ENCODE data around the gene DCTN1. TPM values are rescaled to one million over a fixed set of nuclear protein-coding genes. Genes with fewer than 3 reads are reported as not detected.

Gene DCTN1
- polyA plus RNA-seq, 4 donors, result 112 to 156 (median 146) TPM

DNA sequence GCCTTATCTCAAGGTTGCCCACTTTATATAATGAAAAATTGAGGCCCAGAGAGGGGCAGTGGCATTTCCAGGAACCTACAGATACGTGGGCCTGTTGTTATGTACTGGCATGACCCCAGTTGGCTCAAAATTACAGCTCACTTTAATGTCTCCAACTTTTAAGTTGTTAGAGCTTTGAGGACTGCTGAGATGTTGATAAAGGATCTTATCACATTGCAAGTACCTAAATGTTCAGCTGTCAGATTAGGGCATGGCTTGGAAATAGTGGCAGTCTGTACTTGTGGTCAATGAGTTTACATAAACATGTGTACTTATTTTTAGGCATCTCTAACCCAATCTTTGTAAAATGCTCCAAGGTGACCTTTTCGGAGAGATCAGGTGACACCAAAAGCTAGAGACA lies 51.5 kb downstream of the DCTN1 start:
- DNase-seq (ENCODE audit: low read depth in 4 of 4, low spot score in 3 of 4), result no peak

DNA sequence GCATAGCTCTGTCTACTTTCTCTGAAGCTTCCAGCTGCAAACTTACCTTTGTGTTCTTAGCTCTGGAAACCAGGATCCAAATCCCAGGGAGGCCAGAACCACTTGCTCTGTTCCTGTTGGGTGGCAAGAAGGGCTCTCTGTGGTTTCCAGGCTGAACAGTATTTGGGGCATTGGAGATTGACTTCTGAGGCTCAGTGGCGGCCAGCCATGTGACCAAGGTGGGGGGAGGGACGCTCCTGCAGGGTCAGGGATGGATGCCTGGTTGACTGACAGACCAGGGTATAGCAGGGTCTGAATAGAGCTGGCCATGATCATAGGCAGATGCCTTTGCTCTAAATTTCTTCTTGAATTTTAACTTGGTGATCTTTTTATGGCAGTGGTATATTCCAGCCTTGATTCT lies 52.0 kb downstream of the DCTN1 start:
- no peak for DNase-seq (ENCODE audit: low read depth in 4 of 4, low spot score in 3 of 4)

- no peak for DNase-seq (ENCODE audit: low read depth in 4 of 4, low spot score in 3 of 4)
Measured at GRCh38 chr2:74327627-74328026, 52.5 kb downstream of the DCTN1 start.

GRCh38 chr2:74327199-74327598 lies 52.9 kb downstream of the DCTN1 start:
- DNase-seq (ENCODE audit: low read depth in 4 of 4, low spot score in 3 of 4), result no peak

GRCh38 chr2:74325815-74326214 lies 54.3 kb downstream of the DCTN1 start:
- no peak for DNase-seq (ENCODE audit: low read depth in 4 of 4, low spot score in 3 of 4)

DNA sequence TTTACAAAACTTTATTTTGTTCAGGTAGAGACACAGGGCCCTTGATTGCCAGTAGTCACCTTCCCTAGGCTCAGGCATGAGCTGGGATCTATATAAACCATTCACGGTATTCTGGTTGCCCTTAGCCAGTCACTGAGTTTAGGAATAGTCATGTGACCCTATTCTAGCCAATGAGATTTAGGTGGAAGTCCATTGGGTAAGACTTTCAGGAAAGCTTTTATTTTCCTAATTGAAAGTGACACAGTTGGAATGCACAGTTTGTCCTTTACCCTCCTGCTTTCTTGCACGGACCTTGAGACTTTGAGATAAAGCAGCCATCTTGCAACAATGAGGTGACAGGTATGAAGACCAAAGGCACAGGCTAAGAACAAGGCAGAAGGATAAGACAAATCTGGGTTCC lies 58.4 kb downstream of the DCTN1 start:
- no peak for DNase-seq (ENCODE audit: low read depth in 4 of 4, low spot score in 3 of 4)

- DNase-seq (ENCODE audit: low read depth in 4 of 4, low spot score in 3 of 4), result no peak
Measured at GRCh38 chr2:74317701-74318100, 62.4 kb downstream of the DCTN1 start.

- DNase-seq (ENCODE audit: low read depth in 4 of 4, low spot score in 3 of 4), result no peak
Measured at GRCh38 chr2:74316627-74317295, 63.4 kb downstream of the DCTN1 start.

- DNase-seq (ENCODE audit: low read depth in 4 of 4, low spot score in 3 of 4), result no peak
Measured at GRCh38 chr2:74314107-74314506, 66.0 kb downstream of the DCTN1 start.

DNA sequence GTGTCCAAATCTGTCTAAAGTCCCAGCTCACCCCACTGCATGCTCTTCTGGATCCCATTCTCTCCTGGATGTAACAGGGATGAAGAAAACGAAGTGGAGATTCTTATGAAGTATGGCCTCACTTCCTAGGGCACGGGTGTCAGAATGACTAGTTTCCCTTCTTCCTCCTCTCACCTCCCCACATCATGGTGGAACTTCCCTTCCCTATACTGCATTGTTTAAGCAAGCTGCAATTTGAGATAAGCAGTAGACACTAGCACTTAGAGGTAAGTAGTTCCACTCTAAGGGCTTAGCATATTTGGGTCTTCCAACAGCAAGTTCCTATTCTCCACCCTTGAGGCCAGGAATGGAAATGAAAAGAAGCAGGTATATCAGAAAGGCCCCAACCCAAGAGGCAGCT lies 66.6 kb downstream of the DCTN1 start:
- no peak for DNase-seq (ENCODE audit: low read depth in 4 of 4, low spot score in 3 of 4)

- DNase-seq (ENCODE audit: low read depth in 4 of 4, low spot score in 3 of 4), result no peak
Measured at GRCh38 chr2:74312913-74313312, 67.2 kb downstream of the DCTN1 start.

Other genes with a start within 250 kb of the DCTN1 start
- 10 to 100 TPM; 19.4 to 34.7 (median 27.3) TPM for gene BOLA3, start 232.4 kb downstream of the DCTN1 start, polyA plus RNA-seq (ENCODE audit: insufficient read length in 4 of 4)
- 100 to 1,000 TPM in 2 of 4 donors, 10 to 100 TPM in 2; 77.0 to 115 (median 101) TPM for gene MOB1A, start 201.4 kb downstream of the DCTN1 start, polyA plus RNA-seq (ENCODE audit: insufficient read length in 4 of 4)
- 10 to 100 TPM; 26.2 to 30.1 (median 29.4) TPM for gene MTHFD2, start 181.7 kb downstream of the DCTN1 start, polyA plus RNA-seq (ENCODE audit: insufficient read length in 4 of 4)
- 1 to 10 TPM; 1.5 to 3.4 (median 2.3) TPM for gene SLC4A5, start 36.9 kb downstream of the DCTN1 start, polyA plus RNA-seq (ENCODE audit: insufficient read length in 4 of 4)
- gene C2orf81, start 41.3 kb upstream of the DCTN1 start, polyA plus RNA-seq (ENCODE audit: insufficient read length in 4 of 4), result 1 to 10 TPM; 4.6 to 9.0 (median 6.4) TPM
- gene WDR54, start 41.4 kb upstream of the DCTN1 start, polyA plus RNA-seq (ENCODE audit: insufficient read length in 4 of 4), result 10 to 100 TPM; 25.2 to 42.7 (median 36.2) TPM
- 10 to 100 TPM; 36.1 to 85.3 (median 56.9) TPM for gene RTKN, start 61.6 kb upstream of the DCTN1 start, polyA plus RNA-seq (ENCODE audit: insufficient read length in 4 of 4)
- gene INO80B, start 74.8 kb upstream of the DCTN1 start, polyA plus RNA-seq (ENCODE audit: insufficient read length in 4 of 4), result 10 to 100 TPM; 14.6 to 31.8 (median 21.2) TPM
- gene WBP1, start 78.1 kb upstream of the DCTN1 start, polyA plus RNA-seq (ENCODE audit: insufficient read length in 4 of 4), result 100 to 1,000 TPM in 2 of 4 donors, 10 to 100 TPM in 2; 68.7 to 119 (median 98.4) TPM
- 10 to 100 TPM; 34.6 to 66.6 (median 49.1) TPM for gene MOGS, start 85.1 kb upstream of the DCTN1 start, polyA plus RNA-seq (ENCODE audit: insufficient read length in 4 of 4)
- gene MRPL53, start 92.4 kb upstream of the DCTN1 start, polyA plus RNA-seq (ENCODE audit: insufficient read length in 4 of 4), result 10 to 100 TPM; 29.5 to 57.5 (median 40.3) TPM
- gene CCDC142, start 102.7 kb upstream of the DCTN1 start, polyA plus RNA-seq (ENCODE audit: insufficient read length in 4 of 4), result 10 to 100 TPM in 3 of 4 donors, 1 to 10 TPM in 1; 7.5 to 16.7 (median 11.2) TPM
- 10 to 100 TPM; 24.5 to 40.3 (median 29.3) TPM for gene TTC31, start 102.8 kb upstream of the DCTN1 start, polyA plus RNA-seq (ENCODE audit: insufficient read length in 4 of 4)
- gene LBX2, start 119.3 kb upstream of the DCTN1 start, polyA plus RNA-seq (ENCODE audit: insufficient read length in 4 of 4), result 1 to 10 TPM; 1.3 to 5.4 (median 2.4) TPM
- 10 to 100 TPM; 23.7 to 34.9 (median 27.0) TPM for gene PCGF1, start 127.4 kb upstream of the DCTN1 start, polyA plus RNA-seq (ENCODE audit: insufficient read length in 4 of 4)
- gene TLX2, start 134.1 kb upstream of the DCTN1 start, polyA plus RNA-seq (ENCODE audit: insufficient read length in 4 of 4), result under 1 TPM in 2 of 4 donors, not detected in 2; 0.08 to 0.23 TPM
- under 1 TPM; 0.16 to 0.35 (median 0.29) TPM for gene DQX1, start 145.9 kb upstream of the DCTN1 start, polyA plus RNA-seq (ENCODE audit: insufficient read length in 4 of 4)
- gene AUP1, start 149.4 kb upstream of the DCTN1 start, polyA plus RNA-seq (ENCODE audit: insufficient read length in 4 of 4), result 100 to 1,000 TPM in 2 of 4 donors, 10 to 100 TPM in 2; 84.6 to 125 (median 102) TPM
- 10 to 100 TPM; 27.5 to 35.0 (median 30.7) TPM for gene HTRA2, start 149.6 kb upstream of the DCTN1 start, polyA plus RNA-seq (ENCODE audit: insufficient read length in 4 of 4)
- gene LOXL3, start 173.6 kb upstream of the DCTN1 start, polyA plus RNA-seq (ENCODE audit: insufficient read length in 4 of 4), result 10 to 100 TPM in 1 of 4 donors, 1 to 10 TPM in 3; 9.2 to 11.4 (median 9.6) TPM
- gene DOK1, start 174.4 kb upstream of the DCTN1 start, polyA plus RNA-seq (ENCODE audit: insufficient read length in 4 of 4), result 10 to 100 TPM in 1 of 4 donors, 1 to 10 TPM in 3; 7.4 to 10.3 (median 8.4) TPM